HG03108 (cell line): ENCODE data around the gene SLC24A3.

Experiments used
- ATAC-seq: cut with Tn5 transposase; IDR thresholded peaks from one replicate; pipeline ENCODE4 v1.9.1; 2021; ENCODE audit warnings: moderate library complexity; ENCODE audit not compliant: unreplicated experiment

Gene SLC24A3

DNA sequence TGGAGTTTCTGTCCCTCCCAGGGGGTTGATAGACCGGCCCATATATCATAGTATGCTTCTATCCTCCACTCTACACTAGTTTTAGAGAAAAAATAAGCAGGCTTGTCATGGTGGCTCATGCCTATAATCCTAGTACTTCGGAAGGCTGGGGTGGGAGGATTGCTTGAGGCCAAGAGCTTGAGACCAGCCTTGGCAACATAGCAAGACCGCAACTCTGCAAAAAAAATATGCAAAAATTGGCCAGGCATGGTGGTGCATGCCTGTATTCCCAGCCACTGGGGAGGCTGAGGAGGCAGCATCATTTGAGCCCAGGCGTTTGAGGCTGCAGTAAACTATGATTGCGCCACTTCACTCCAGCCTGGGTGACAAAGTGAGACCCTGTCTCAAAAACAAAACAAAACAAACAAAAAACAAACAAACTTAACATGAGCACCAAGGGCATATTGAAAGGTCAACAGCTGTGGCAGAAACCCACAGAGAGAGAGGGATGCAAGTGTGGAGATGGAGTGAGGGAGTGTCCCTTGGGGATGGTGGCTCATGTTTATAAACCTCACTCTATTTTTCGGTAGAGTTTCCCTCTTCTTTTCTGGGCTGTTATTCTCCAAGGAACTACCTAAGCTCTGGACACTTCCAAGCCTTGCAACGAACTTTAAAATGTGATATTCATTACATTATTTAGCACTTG is 24.1 kb downstream of the SLC24A3 start:
- no peak for ATAC-seq

- ATAC-seq = no peak
These were observed 29.0 kb downstream of the SLC24A3 start for GRCh38 chr20:19241440-19241839.

- ATAC-seq = no peak
These were observed 31.8 kb downstream of the SLC24A3 start for GRCh38 chr20:19244291-19244690.

GRCh38 chr20:19249106-19249879 is 36.9 kb downstream of the SLC24A3 start:
- no peak for ATAC-seq

- no peak for ATAC-seq
These were observed 37.9 kb downstream of the SLC24A3 start for GRCh38 chr20:19250346-19250745.

GRCh38 chr20:19251506-19251905 is 39.1 kb downstream of the SLC24A3 start:
- no peak for ATAC-seq

- no peak for ATAC-seq
These were observed 39.5 kb downstream of the SLC24A3 start for GRCh38 chr20:19251958-19252357.

GRCh38 chr20:19252451-19253120 is 40.1 kb downstream of the SLC24A3 start:
- ATAC-seq = no peak

DNA sequence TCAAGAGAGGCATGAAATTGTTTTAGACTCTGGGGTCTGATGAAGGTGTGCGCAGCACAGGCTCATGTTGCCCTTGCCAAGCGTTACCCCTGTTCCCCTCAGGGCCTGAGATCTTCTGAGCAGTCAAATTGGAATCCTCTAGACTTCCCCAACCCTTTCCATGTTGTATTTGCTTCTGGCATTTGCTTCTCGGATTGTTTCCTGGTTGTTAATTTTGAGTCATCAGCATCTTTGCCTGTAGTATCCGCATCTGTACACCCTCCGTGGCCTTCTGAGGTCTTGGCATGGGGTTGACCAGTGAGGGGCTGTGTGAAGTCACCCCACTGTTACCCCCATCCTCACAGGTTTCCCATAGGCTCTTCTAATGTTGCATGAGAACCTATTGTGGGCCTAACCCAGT is 40.9 kb downstream of the SLC24A3 start:
- no peak for ATAC-seq

DNA sequence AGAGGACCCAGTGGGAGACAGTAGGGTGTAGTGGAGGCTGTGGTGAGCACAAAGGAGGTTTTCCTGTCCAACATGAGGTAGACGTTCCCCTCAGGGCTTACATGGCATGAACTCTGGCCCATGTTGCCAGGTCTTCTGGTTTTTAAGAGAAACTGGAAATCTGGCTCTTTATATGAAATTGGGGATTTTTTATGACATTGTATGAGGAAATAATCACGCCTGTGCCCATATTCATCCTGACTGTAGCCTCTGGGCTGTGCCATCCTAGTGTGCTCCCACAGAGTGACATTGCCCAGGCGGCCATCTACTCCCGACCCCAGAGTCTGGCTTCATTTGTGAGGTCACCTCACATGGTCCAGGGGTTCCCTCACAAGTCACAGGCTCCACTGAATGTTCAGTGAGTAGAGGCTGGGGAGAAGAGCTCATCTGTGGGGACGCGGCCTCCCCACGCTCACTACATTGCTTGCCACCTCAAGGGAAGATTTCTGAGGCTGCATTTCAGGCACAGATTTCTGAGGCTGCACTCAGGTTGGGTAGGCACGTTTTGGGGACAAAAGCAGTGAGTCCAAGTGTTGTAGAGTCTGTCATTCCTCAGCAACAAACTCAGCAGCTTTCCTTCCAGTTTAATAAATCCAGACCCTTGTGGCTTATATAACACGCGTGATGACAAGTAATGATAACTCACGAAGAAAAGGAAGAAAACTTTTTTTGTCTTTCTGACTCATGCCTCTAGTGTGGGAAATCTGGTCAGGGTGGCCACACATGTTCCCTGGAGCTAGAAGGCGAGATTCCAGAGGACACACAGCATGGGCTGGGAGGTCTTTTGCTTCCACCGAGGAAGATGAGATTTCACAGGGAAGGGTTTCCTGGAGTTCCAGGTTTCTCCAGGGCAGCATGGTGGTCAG is 41.7 kb downstream of the SLC24A3 start:
- ATAC-seq = no peak

DNA sequence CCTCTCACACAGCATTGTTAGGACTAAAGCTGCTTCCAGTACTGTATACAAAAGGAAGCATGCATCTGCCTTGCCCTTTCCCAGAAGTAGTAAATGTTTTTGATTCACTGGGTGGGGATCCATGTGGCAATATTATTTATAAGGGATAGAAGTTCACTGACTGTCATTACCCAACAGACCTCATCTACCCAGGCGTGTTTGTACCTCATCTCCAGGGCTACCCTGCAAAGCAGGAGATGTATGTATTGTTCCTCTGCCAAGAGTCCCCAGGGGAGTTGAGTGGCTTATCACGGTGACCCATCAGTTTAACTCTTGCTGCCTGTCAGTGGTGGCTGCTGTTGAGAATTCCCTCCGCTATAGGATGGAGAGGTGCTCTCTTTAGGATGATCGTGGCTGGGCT is 42.5 kb downstream of the SLC24A3 start:
- ATAC-seq = no peak

DNA sequence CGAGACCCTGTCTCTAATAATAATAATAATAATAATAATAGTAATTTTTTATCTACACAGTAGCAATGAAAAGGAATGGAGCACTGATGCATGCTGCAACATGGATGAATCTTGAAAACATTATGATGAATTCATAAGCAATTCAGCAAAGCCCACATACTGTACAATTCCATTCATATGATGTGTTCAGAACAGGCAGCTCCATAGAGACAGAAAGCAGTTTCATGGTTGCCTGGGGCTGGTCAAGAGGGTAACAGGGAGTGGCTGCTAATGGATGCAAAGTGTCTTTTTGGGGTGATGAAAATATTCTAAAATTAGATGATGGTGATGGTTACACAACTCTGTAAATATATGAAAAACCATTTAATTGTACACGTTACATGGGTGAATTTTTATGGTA is 43.6 kb downstream of the SLC24A3 start:
- no peak for ATAC-seq

DNA sequence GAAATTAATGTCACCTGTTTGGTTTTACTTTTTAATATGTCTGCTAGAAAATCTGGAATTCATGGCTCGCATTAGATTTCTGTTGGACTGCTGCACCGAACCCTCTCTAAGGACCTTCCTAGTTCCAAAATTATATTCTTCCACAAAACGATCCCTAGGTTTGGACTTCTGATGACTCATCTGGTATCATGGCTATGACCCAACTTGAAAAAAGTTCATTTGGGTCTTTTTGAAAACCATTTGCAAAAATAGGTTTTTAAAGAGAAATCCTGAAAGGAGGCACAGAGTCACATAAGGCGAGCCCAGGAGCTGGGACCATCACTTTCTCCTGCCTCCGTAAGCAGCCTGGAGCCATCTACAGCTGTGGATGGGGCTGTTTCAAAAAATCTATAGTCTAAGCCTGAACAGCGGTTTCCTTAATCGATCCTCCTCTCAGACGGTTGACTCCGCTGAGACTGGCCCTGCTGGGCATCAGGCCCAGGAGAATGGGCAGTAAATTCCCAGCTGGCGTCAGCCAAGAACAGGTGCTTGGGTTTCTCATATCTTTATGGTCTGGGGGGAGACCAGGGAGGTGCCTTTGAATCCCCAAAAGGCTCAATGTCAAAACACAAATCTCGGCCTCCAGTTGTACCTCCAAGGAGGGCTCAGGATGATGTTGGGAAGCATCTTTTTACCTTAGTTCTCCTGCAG is 44.6 kb downstream of the SLC24A3 start:
- no peak for ATAC-seq

DNA sequence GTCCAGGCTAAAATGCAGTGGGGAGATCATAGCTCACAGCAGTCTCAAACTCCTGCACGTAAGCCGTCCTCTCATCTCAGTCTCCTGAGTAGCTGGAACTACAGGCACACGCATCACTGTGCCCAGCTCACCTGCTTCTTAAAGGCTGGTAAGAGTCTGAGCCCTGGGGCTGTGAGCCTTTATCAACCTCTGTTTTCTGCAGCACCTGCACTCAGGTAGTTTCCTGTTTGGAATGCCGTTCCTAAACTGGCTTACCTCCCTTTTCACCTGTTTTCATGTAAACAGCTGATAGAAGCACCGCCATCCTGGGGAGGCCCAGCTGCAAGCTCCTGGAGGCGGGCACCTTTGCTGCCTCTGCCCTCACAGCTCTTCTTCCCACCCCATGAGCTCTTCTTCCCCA is 45.4 kb downstream of the SLC24A3 start:
- no peak for ATAC-seq

DNA sequence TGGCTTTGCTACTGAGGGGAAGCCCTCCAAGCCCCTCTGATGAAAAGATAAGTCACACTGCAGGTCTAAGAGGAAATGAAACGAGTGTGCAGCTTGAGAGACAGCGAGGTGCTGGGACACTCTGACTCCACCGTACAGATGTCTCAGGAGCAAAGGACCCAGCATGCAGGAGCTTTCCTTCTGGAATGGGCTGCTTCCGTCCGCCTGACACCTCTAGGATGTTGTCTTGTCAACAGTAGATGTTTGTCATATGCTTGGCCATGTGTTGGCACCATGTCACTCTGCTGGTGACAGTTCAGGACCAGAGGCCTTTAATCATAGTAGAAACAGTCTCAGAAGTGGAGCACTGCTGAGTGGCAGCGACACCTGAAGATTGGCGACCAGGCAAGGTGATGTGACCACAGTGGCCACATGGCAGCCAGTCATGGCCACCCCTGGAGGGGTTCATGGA is 46.7 kb downstream of the SLC24A3 start:
- no peak for ATAC-seq

DNA sequence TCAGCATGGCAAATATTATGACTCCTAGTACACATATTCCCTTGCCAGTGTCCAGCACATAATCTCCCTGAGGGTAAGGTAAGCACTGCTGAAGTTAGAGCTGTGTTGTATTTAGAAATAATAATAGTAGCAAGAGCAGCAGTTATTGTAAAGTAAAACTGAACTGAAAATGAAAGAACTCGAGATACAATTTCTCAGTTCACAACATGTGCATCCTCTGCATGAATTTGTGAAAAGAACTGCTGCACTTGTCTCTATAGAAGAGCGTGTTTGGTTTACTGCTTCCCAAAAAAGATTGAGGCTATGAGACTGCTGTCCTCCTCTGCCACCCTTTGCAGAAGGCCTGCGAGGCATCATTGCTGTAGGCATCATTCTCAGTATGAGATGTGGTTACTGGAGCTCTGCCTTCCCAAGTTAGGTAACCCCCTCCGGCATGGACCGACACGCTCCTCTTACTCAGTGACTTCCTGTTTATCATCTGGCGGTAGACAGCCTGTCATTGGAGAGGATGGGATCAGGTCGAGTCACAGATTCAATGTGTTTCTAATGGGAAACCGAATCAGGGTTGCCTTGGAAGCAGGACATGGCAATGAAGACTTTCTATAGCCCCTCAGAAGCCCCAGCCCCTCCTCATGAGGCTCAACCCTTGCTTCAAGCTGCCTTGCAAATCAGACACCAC is 48.1 kb downstream of the SLC24A3 start:
- ATAC-seq = no peak

GRCh38 chr20:19264191-19264590 is 51.7 kb downstream of the SLC24A3 start:
- ATAC-seq = no peak

DNA sequence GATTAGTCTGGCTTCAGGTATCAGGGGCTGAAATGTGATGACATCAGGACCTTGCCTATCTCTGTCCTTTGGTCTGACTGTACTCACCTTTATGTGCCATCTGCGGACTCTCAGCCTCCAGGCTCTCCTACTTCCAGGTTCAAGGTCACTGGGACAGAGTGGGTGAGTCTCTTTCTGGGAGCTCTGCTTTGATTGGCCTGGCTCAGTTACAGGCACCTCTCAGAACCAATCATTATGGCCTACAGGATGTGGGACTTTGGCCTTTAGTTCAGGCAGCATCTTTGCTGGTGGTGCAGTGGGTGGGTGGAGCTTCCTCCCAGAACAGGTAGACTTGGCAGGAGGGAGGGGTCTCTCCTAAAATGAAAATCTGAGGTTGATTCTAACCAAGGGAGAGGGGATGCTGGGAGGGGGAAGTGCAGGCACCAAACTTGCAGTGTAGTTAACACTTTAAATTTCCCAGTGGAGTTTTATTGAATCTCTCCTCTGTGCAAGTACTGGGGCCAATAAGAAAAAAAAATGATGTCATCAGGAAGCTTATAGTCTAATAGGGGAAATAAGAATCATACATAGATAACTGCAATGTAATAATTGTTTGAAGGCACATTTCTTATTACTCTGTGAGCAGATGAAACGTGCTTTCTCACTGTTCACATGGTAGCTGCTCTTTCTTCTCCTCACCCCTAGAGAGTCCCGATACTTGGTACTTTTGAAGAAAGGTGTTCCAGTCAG is 53.4 kb downstream of the SLC24A3 start:
- ATAC-seq = no peak

- no peak for ATAC-seq
These were observed 56.0 kb downstream of the SLC24A3 start for GRCh38 chr20:19268426-19268825.
